ENCODE data around the gene BRINP2. TPM values are rescaled to one million over a fixed set of nuclear protein-coding genes. Genes with fewer than 3 reads are reported as not detected.

BRINP2 gene
- total and polyA plus RNA-seq, 9 donors = 0.07 to 0.98 (median 0.40) TPM

GRCh38 chr1:177135250-177135649 lies 35.5 kb upstream of the BRINP2 start:
- WGBS (ENCODE audit: insufficient coverage) = 59% methylated on average over 4 of the region's 4 CpGs
- Histone ChIP-seq H3K9me3 (replicated peaks; ENCODE audit: control insufficient read depth, low read depth, low read length) (no peaks in the 10 kb centered on the region), H3K27ac (ENCODE audit: low read length) (no peak overlapping the region), H3K27me3 (ENCODE audit: control insufficient read depth, insufficient read depth, low read length) (no peaks in the 10 kb centered on the region), H3K4me3 (ENCODE audit: low read length) (no peak overlapping the region), H3K36me3 (ENCODE audit: control insufficient read depth, insufficient read depth, low read length) (no peaks in the 10 kb centered on the region), H3K4me1 (ENCODE audit: control insufficient read depth, insufficient read depth, low read length) (no peaks in the 10 kb centered on the region)
- DNase-seq = no peak

- WGBS (ENCODE audit: insufficient coverage) = no CpG with 5 or more reads among the region's 1 CpG
- Histone ChIP-seq H3K27me3 (ENCODE audit: control insufficient read depth, insufficient read depth, low read length) (no peaks in the 10 kb centered on the region), H3K9me3 (replicated peaks; ENCODE audit: control insufficient read depth, low read depth, low read length) (no peaks in the 10 kb centered on the region), H3K4me3 (ENCODE audit: low read length) (no peak overlapping the region), H3K27ac (ENCODE audit: low read length) (no peak overlapping the region), H3K36me3 (ENCODE audit: control insufficient read depth, insufficient read depth, low read length) (no peaks in the 10 kb centered on the region), H3K4me1 (ENCODE audit: control insufficient read depth, insufficient read depth, low read length) (no peaks in the 10 kb centered on the region)
- DNase-seq = no peak
Measured at GRCh38 chr1:177137814-177138213, 32.9 kb upstream of the BRINP2 start.

GRCh38 chr1:177138347-177138746 lies 32.4 kb upstream of the BRINP2 start:
- no peaks in the 10 kb centered on the region for H3K4me1 ChIP-seq (ENCODE audit: control insufficient read depth, insufficient read depth, low read length)
- no peaks in the 10 kb centered on the region for H3K36me3 ChIP-seq (ENCODE audit: control insufficient read depth, insufficient read depth, low read length)
- no peaks in the 10 kb centered on the region for H3K27me3 ChIP-seq (ENCODE audit: control insufficient read depth, insufficient read depth, low read length)
- H3K4me3 ChIP-seq (ENCODE audit: low read length) = no peak overlapping the region
- WGBS (ENCODE audit: insufficient coverage) = 92% methylated on average over 4 of the region's 4 CpGs
- H3K27ac ChIP-seq (ENCODE audit: low read length) = no peak overlapping the region
- no peaks in the 10 kb centered on the region for H3K9me3 ChIP-seq (replicated peaks; ENCODE audit: control insufficient read depth, low read depth, low read length)
- DNase-seq = no peak

- Histone ChIP-seq H3K27ac (ENCODE audit: low read length) (no peak overlapping the region), H3K9me3 (replicated peaks; ENCODE audit: control insufficient read depth, low read depth, low read length) (no peaks in the 10 kb centered on the region), H3K4me3 (ENCODE audit: low read length) (no peak overlapping the region), H3K27me3 (ENCODE audit: control insufficient read depth, insufficient read depth, low read length) (no peaks in the 10 kb centered on the region), H3K36me3 (ENCODE audit: control insufficient read depth, insufficient read depth, low read length) (no peaks in the 10 kb centered on the region), H3K4me1 (ENCODE audit: control insufficient read depth, insufficient read depth, low read length) (no peaks in the 10 kb centered on the region)
- WGBS (ENCODE audit: insufficient coverage) = no CpG with 5 or more reads among the region's 1 CpG
- DNase-seq = no peak
Measured at GRCh38 chr1:177142010-177142409, 28.7 kb upstream of the BRINP2 start.

- Histone ChIP-seq H3K4me3 (ENCODE audit: low read length) (no peak overlapping the region), H3K27me3 (ENCODE audit: control insufficient read depth, insufficient read depth, low read length) (no peaks in the 10 kb centered on the region), H3K36me3 (ENCODE audit: control insufficient read depth, insufficient read depth, low read length) (no peaks in the 10 kb centered on the region), H3K4me1 (ENCODE audit: control insufficient read depth, insufficient read depth, low read length) (no peaks in the 10 kb centered on the region), H3K9me3 (replicated peaks; ENCODE audit: control insufficient read depth, low read depth, low read length) (no peaks in the 10 kb centered on the region), H3K27ac (ENCODE audit: low read length) (no peak overlapping the region)
- peak; percentile 59 for DNase-seq
- no CpG with 5 or more reads among the region's 4 CpGs for WGBS (ENCODE audit: insufficient coverage)
Measured at GRCh38 chr1:177142791-177143271, 27.9 kb upstream of the BRINP2 start.

GRCh38 chr1:177145106-177146070 lies 25.4 kb upstream of the BRINP2 start:
- WGBS (ENCODE audit: insufficient coverage) = no CpG with 5 or more reads among the region's 3 CpGs
- no peaks in the 10 kb centered on the region for H3K9me3 ChIP-seq (replicated peaks; ENCODE audit: control insufficient read depth, low read depth, low read length)
- no peaks in the 10 kb centered on the region for H3K27me3 ChIP-seq (ENCODE audit: control insufficient read depth, insufficient read depth, low read length)
- no peak overlapping the region for H3K4me3 ChIP-seq (ENCODE audit: low read length)
- DNase-seq = peak; percentile 79
- no peaks in the 10 kb centered on the region for H3K36me3 ChIP-seq (ENCODE audit: control insufficient read depth, insufficient read depth, low read length)
- no peak overlapping the region for H3K27ac ChIP-seq (ENCODE audit: low read length)
- no peaks in the 10 kb centered on the region for H3K4me1 ChIP-seq (ENCODE audit: control insufficient read depth, insufficient read depth, low read length)

GRCh38 chr1:177146499-177146898 lies 24.3 kb upstream of the BRINP2 start:
- Histone ChIP-seq H3K36me3 (ENCODE audit: control insufficient read depth, insufficient read depth, low read length) (no peaks in the 10 kb centered on the region), H3K4me1 (ENCODE audit: control insufficient read depth, insufficient read depth, low read length) (no peaks in the 10 kb centered on the region), H3K9me3 (replicated peaks; ENCODE audit: control insufficient read depth, low read depth, low read length) (no peaks in the 10 kb centered on the region), H3K27ac (ENCODE audit: low read length) (no peak overlapping the region), H3K4me3 (ENCODE audit: low read length) (no peak overlapping the region), H3K27me3 (ENCODE audit: control insufficient read depth, insufficient read depth, low read length) (no peaks in the 10 kb centered on the region)
- DNase-seq = peak; percentile 22
- WGBS (ENCODE audit: insufficient coverage) = no CpG with 5 or more reads among the region's 2 CpGs

GRCh38 chr1:177162243-177162642 lies 8.5 kb upstream of the BRINP2 start:
- Histone ChIP-seq H3K4me1 (ENCODE audit: control insufficient read depth, insufficient read depth, low read length) (peaks cover 5% of the 10 kb centered on the region), H3K27ac (ENCODE audit: low read length) (no peak overlapping the region), H3K9me3 (replicated peaks; ENCODE audit: control insufficient read depth, low read depth, low read length) (no peaks in the 10 kb centered on the region), H3K4me3 (ENCODE audit: low read length) (no peak overlapping the region), H3K27me3 (ENCODE audit: control insufficient read depth, insufficient read depth, low read length) (peaks cover 17% of the 10 kb centered on the region), H3K36me3 (ENCODE audit: control insufficient read depth, insufficient read depth, low read length) (no peaks in the 10 kb centered on the region)
- WGBS (ENCODE audit: insufficient coverage) = 60% methylated on average over 1 of the region's 2 CpGs
- DNase-seq = no peak

- peaks cover 17% of the 10 kb centered on the region for H3K27me3 ChIP-seq (ENCODE audit: control insufficient read depth, insufficient read depth, low read length)
- no peak overlapping the region for H3K27ac ChIP-seq (ENCODE audit: low read length)
- peaks cover 5% of the 10 kb centered on the region for H3K4me1 ChIP-seq (ENCODE audit: control insufficient read depth, insufficient read depth, low read length)
- DNase-seq = no peak
- H3K36me3 ChIP-seq (ENCODE audit: control insufficient read depth, insufficient read depth, low read length) = no peaks in the 10 kb centered on the region
- H3K9me3 ChIP-seq (replicated peaks; ENCODE audit: control insufficient read depth, low read depth, low read length) = no peaks in the 10 kb centered on the region
- peak overlapping the region; percentile 40 for H3K4me3 ChIP-seq (ENCODE audit: low read length)
- 3% methylated on average over 5 of the region's 15 CpGs for WGBS (ENCODE audit: insufficient coverage)
Measured at GRCh38 chr1:177163844-177164379, 6.8 kb upstream of the BRINP2 start.

- Histone ChIP-seq H3K9me3 (replicated peaks; ENCODE audit: control insufficient read depth, low read depth, low read length) (no peaks in the 10 kb centered on the region), H3K27me3 (ENCODE audit: control insufficient read depth, insufficient read depth, low read length) (peaks cover 18% of the 10 kb centered on the region), H3K4me3 (ENCODE audit: low read length) (peak within 1 kb of the TSS; percentile 40), H3K4me1 (ENCODE audit: control insufficient read depth, insufficient read depth, low read length) (peaks cover 5% of the 10 kb centered on the region), H3K27ac (ENCODE audit: low read length) (no peak within 1 kb of the TSS), H3K36me3 (ENCODE audit: control insufficient read depth, insufficient read depth, low read length) (no peaks in the 10 kb centered on the region)
- under 1% methylated on average over 40 of the region's 49 CpGs for WGBS (ENCODE audit: insufficient coverage)
- DNase-seq = peak; percentile 45
Measured at GRCh38 chr1:177164380-177165068, 6.2 kb upstream of the BRINP2 start, which contains the start of gene ASTN1. Gene ASTN1, minus strand, starts transcription at chr1:177164712. Its CDS starts 36 bp downstream, at chr1:177164676.

Data from muscle of leg (tissue), 11 donors.